ENCODE results near the gene CDKL2. TPM values are rescaled to one million over a fixed set of nuclear protein-coding genes. Genes with fewer than 3 reads are reported as not detected.
A peak's percentile ranks its signal among the peaks of the same experiment; 100 is the strongest.

The CDKL2 gene
- total RNA-seq, 1 donor from 2014 or later, result 0.16 TPM

- Mint-ChIP-seq H3K27ac (peak overlapping the region; percentile 18), H3K27me3 (ENCODE audit: insufficient read depth) (no peaks in the 10 kb centered on the region), H3K36me3 (ENCODE audit: low read depth) (peaks cover 43% of the 10 kb centered on the region)
Measured at GRCh38 chr4:75662626-75663025, 32.3 kb upstream of the CDKL2 start.

GRCh38 chr4:75660491-75660890 is 30.2 kb upstream of the CDKL2 start:
- H3K27ac Mint-ChIP-seq, result no peak overlapping the region
- no peaks in the 10 kb centered on the region for H3K27me3 Mint-ChIP-seq (ENCODE audit: insufficient read depth)
- no peaks in the 10 kb centered on the region for H3K9me3 Mint-ChIP-seq
- peaks cover 71% of the 10 kb centered on the region for H3K4me1 Mint-ChIP-seq (ENCODE audit: low read depth)
- intact Hi-C loops (cut with micrococcal nuclease), result no loop called here
- no peak overlapping the region for H3K4me3 Mint-ChIP-seq
- H3K36me3 Mint-ChIP-seq (ENCODE audit: low read depth), result peaks cover 44% of the 10 kb centered on the region
- DNase-seq (ENCODE audit: low spot score), result no peak

More at GRCh38 chr4:75662626-75663025, 32.3 kb upstream of the CDKL2 start:
- intact Hi-C loops (cut with micrococcal nuclease), result no loop called here
- Mint-ChIP-seq H3K9me3 (no peaks in the 10 kb centered on the region), H3K4me3 (no peak overlapping the region), H3K4me1 (ENCODE audit: low read depth) (peaks cover 71% of the 10 kb centered on the region)
- no peak for DNase-seq (ENCODE audit: low spot score)

GRCh38 chr4:75659512-75660031 is 29.2 kb upstream of the CDKL2 start:
- Mint-ChIP-seq H3K4me3 (no peak overlapping the region), H3K4me1 (ENCODE audit: low read depth) (peaks cover 74% of the 10 kb centered on the region), H3K27ac (peak overlapping the region; percentile 8), H3K27me3 (ENCODE audit: insufficient read depth) (no peaks in the 10 kb centered on the region), H3K36me3 (ENCODE audit: low read depth) (peaks cover 49% of the 10 kb centered on the region), H3K9me3 (no peaks in the 10 kb centered on the region)
- DNase-seq (ENCODE audit: low spot score), result no peak
- intact Hi-C loops (cut with micrococcal nuclease), result loop anchor here (10.0 kb wide), 1 partner anchor 395 kb away; no protein-coding TSS in a partner anchor

- intact Hi-C loops (cut with micrococcal nuclease), result loop anchor here (10.0 kb wide), 1 partner anchor 396 kb away; no protein-coding TSS in a partner anchor
- DNase-seq (ENCODE audit: low spot score), result no peak
- Mint-ChIP-seq H3K36me3 (ENCODE audit: low read depth) (peaks cover 54% of the 10 kb centered on the region), H3K4me1 (ENCODE audit: low read depth) (peaks cover 81% of the 10 kb centered on the region), H3K9me3 (no peaks in the 10 kb centered on the region), H3K27ac (peak overlapping the region; percentile 23), H3K27me3 (ENCODE audit: insufficient read depth) (no peaks in the 10 kb centered on the region), H3K4me3 (no peak overlapping the region)
Measured at GRCh38 chr4:75658876-75659275, 28.5 kb upstream of the CDKL2 start.

GRCh38 chr4:75655562-75655961 is 25.2 kb upstream of the CDKL2 start:
- intact Hi-C loops (cut with micrococcal nuclease), result loop anchor here (1.0 to 10.0 kb wide), 8 partner anchors 11 to 495 kb away; partner anchors contain the start of genes CDKL2 and USO1
- DNase-seq (ENCODE audit: low spot score), result peak; percentile 24
- Mint-ChIP-seq H3K36me3 (ENCODE audit: low read depth) (peaks cover 48% of the 10 kb centered on the region), H3K27ac (peak overlapping the region; percentile 67), H3K27me3 (ENCODE audit: insufficient read depth) (no peaks in the 10 kb centered on the region), H3K4me1 (ENCODE audit: low read depth) (peaks cover 65% of the 10 kb centered on the region), H3K9me3 (no peaks in the 10 kb centered on the region), H3K4me3 (peak overlapping the region; percentile 37)

- Mint-ChIP-seq H3K4me1 (ENCODE audit: low read depth) (peaks cover 59% of the 10 kb centered on the region), H3K27ac (peak overlapping the region; percentile 93), H3K4me3 (peak overlapping the region; percentile 37), H3K36me3 (ENCODE audit: low read depth) (peaks cover 47% of the 10 kb centered on the region), H3K9me3 (no peaks in the 10 kb centered on the region), H3K27me3 (ENCODE audit: insufficient read depth) (no peaks in the 10 kb centered on the region)
- intact Hi-C loops (cut with micrococcal nuclease), result loop anchor here (1.0 to 10.0 kb wide), 9 partner anchors 11 to 495 kb away; partner anchors contain the start of genes CDKL2 and USO1
- DNase-seq (ENCODE audit: low spot score), result peak; percentile 15
Measured at GRCh38 chr4:75654905-75655304, 24.6 kb upstream of the CDKL2 start.

- Mint-ChIP-seq H3K4me3 (peak overlapping the region; percentile 41), H3K9me3 (no peaks in the 10 kb centered on the region), H3K36me3 (ENCODE audit: low read depth) (peaks cover 43% of the 10 kb centered on the region), H3K27ac (peak overlapping the region; percentile 93), H3K4me1 (ENCODE audit: low read depth) (peaks cover 50% of the 10 kb centered on the region), H3K27me3 (ENCODE audit: insufficient read depth) (no peaks in the 10 kb centered on the region)
- no peak for DNase-seq (ENCODE audit: low spot score)
- intact Hi-C loops (cut with micrococcal nuclease), result loop anchor here (1.0 to 10.0 kb wide), 3 partner anchors 54 to 401 kb away; no protein-coding TSS in a partner anchor
Measured at GRCh38 chr4:75653845-75654503, 23.6 kb upstream of the CDKL2 start.

GRCh38 chr4:75644095-75644494 is 13.8 kb upstream of the CDKL2 start:
- no peaks in the 10 kb centered on the region for H3K9me3 Mint-ChIP-seq
- H3K36me3 Mint-ChIP-seq (ENCODE audit: low read depth), result peaks cover 49% of the 10 kb centered on the region
- intact Hi-C loops (cut with micrococcal nuclease), result no loop called here
- H3K27ac Mint-ChIP-seq, result no peak overlapping the region
- H3K4me1 Mint-ChIP-seq (ENCODE audit: low read depth), result peaks cover 13% of the 10 kb centered on the region
- no peak overlapping the region for H3K4me3 Mint-ChIP-seq
- no peaks in the 10 kb centered on the region for H3K27me3 Mint-ChIP-seq (ENCODE audit: insufficient read depth)
- DNase-seq (ENCODE audit: low spot score), result no peak

GRCh38 chr4:75643651-75644050 is 13.3 kb upstream of the CDKL2 start:
- peaks cover 49% of the 10 kb centered on the region for H3K36me3 Mint-ChIP-seq (ENCODE audit: low read depth)
- H3K27me3 Mint-ChIP-seq (ENCODE audit: insufficient read depth), result no peaks in the 10 kb centered on the region
- no peak for DNase-seq (ENCODE audit: low spot score)
- no peak overlapping the region for H3K4me3 Mint-ChIP-seq
- intact Hi-C loops (cut with micrococcal nuclease), result no loop called here
- H3K27ac Mint-ChIP-seq, result no peak overlapping the region
- H3K9me3 Mint-ChIP-seq, result no peaks in the 10 kb centered on the region
- peaks cover 13% of the 10 kb centered on the region for H3K4me1 Mint-ChIP-seq (ENCODE audit: low read depth)

GRCh38 chr4:75639124-75639695 is 8.9 kb upstream of the CDKL2 start:
- intact Hi-C loops (cut with micrococcal nuclease), result loop anchor here (10.0 kb wide), 1 partner anchor 306 kb away; the partner anchor contains the start of gene NAAA
- no peaks in the 10 kb centered on the region for H3K9me3 Mint-ChIP-seq
- H3K36me3 Mint-ChIP-seq (ENCODE audit: low read depth), result peaks cover 21% of the 10 kb centered on the region
- H3K4me1 Mint-ChIP-seq (ENCODE audit: low read depth), result peaks cover 3% of the 10 kb centered on the region
- no peak for DNase-seq (ENCODE audit: low spot score)
- H3K27me3 Mint-ChIP-seq (ENCODE audit: insufficient read depth), result peaks cover 2% of the 10 kb centered on the region
- no peak overlapping the region for H3K4me3 Mint-ChIP-seq
- peak overlapping the region; percentile 1 for H3K27ac Mint-ChIP-seq

GRCh38 chr4:75637827-75638226 is 7.5 kb upstream of the CDKL2 start:
- H3K4me3 Mint-ChIP-seq, result no peak overlapping the region
- no peak for DNase-seq (ENCODE audit: low spot score)
- peaks cover 9% of the 10 kb centered on the region for H3K4me1 Mint-ChIP-seq (ENCODE audit: low read depth)
- H3K36me3 Mint-ChIP-seq (ENCODE audit: low read depth), result peaks cover 17% of the 10 kb centered on the region
- no peak overlapping the region for H3K27ac Mint-ChIP-seq
- peaks cover 4% of the 10 kb centered on the region for H3K27me3 Mint-ChIP-seq (ENCODE audit: insufficient read depth)
- no peaks in the 10 kb centered on the region for H3K9me3 Mint-ChIP-seq
- intact Hi-C loops (cut with micrococcal nuclease), result loop anchor here (10.0 kb wide), 1 partner anchor 307 kb away; the partner anchor contains the start of gene NAAA

- H3K4me1 Mint-ChIP-seq (ENCODE audit: low read depth), result peaks cover 9% of the 10 kb centered on the region
- H3K27ac Mint-ChIP-seq, result no peak overlapping the region
- no peak for DNase-seq (ENCODE audit: low spot score)
- no peak overlapping the region for H3K4me3 Mint-ChIP-seq
- peaks cover 5% of the 10 kb centered on the region for H3K27me3 Mint-ChIP-seq (ENCODE audit: insufficient read depth)
- intact Hi-C loops (cut with micrococcal nuclease), result loop anchor here (10.0 kb wide), 1 partner anchor 308 kb away; the partner anchor contains the start of gene NAAA
- peaks cover 14% of the 10 kb centered on the region for H3K36me3 Mint-ChIP-seq (ENCODE audit: low read depth)
- no peaks in the 10 kb centered on the region for H3K9me3 Mint-ChIP-seq
Measured at GRCh38 chr4:75637176-75637575, 6.8 kb upstream of the CDKL2 start.

- H3K27ac Mint-ChIP-seq, result no peak overlapping the region
- peaks cover 9% of the 10 kb centered on the region for H3K36me3 Mint-ChIP-seq (ENCODE audit: low read depth)
- peaks cover 7% of the 10 kb centered on the region for H3K27me3 Mint-ChIP-seq (ENCODE audit: insufficient read depth)
- DNase-seq (ENCODE audit: low spot score), result no peak
- H3K4me1 Mint-ChIP-seq (ENCODE audit: low read depth), result peaks cover 20% of the 10 kb centered on the region
- no peaks in the 10 kb centered on the region for H3K9me3 Mint-ChIP-seq
- H3K4me3 Mint-ChIP-seq, result no peak overlapping the region
- intact Hi-C loops (cut with micrococcal nuclease), result loop anchor here (5.0 to 10.0 kb wide), 3 partner anchors 72 to 422 kb away; partner anchors contain the start of gene NAAA
Measured at GRCh38 chr4:75634951-75635350, 4.6 kb upstream of the CDKL2 start.
